Bronchial epithelial cell (primary cell): Measurements from ENCODE around the gene LUZP2. TPM values are rescaled to one million over a fixed set of nuclear protein-coding genes. Genes with fewer than 3 reads are reported as not detected.
A peak's percentile ranks its signal among the peaks of the same experiment; 100 is the strongest.

ENCODE experiments used
- DNase-seq: peaks from one replicate; pipeline ENCODE4 v3.0.0-alpha.2; 2010; ENCODE audit warnings: low read depth
- FAIRE-seq: peaks from 2 replicates; lab custom pipeline; 2011; peaks lifted over from hg19 to GRCh38; lab: Jason Lieb, UNC
- H3K27me3 ChIP-seq: 2 replicates; pipeline ENCODE4 v1.5.1; 2011; ENCODE audit warnings: low read length; ENCODE audit not compliant: control insufficient read depth, insufficient read depth
- H3K36me3 ChIP-seq: 2 replicates; pipeline ENCODE4 v1.5.1; 2011; ENCODE audit warnings: low read length; ENCODE audit not compliant: control insufficient read depth, insufficient read depth
- H3K4me3 ChIP-seq: 2 replicates; pipeline ENCODE4 v1.5.1; 2011; ENCODE audit warnings: mild to moderate bottlenecking, low read depth, low read length, control low read depth
- CTCF ChIP-seq: IDR thresholded peaks from 2 replicates; pipeline ENCODE4 v1.5.1; 2011; ENCODE audit warnings: mild to moderate bottlenecking, moderate library complexity, low read length, control low read depth, inconsistent platforms; ENCODE audit not compliant: insufficient read depth, severe bottlenecking
- total RNA-seq: library from RNA; depleted of rRNA; stranded (reverse); fragments of >200 nt; gene quantifications from 2 replicates; pipeline ENCODE4 v1.2.1, GENCODE V29; 2014

The LUZP2 gene
- total RNA-seq, 1 donor from 2014 or later = not detected

DNA sequence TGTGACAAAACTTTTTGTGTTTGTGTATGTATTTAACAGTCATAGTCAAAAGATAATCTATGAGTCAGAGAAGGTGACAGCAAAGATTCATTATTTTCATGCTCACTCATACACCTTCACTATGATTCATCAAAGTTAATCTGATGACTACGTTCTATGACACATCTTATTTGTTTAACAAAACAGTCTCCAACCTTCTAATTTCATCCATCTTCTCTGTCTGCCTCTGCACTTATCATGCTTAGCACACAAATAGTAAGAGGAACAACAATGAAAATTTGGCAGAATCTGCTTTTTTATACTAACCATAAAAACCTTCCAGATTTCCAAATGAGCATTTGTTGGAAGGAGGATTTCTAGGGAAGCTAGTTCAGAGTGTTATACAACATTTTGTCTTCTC is 568.9 kb downstream of the LUZP2 start:
- H3K4me3 ChIP-seq = no peak overlapping the region
- FAIRE-seq = no peak
- no peaks in the 10 kb centered on the region for H3K27me3 ChIP-seq
- peak; percentile 99 for DNase-seq
- TF ChIP-seq CTCF = no peak
- no peaks in the 10 kb centered on the region for H3K36me3 ChIP-seq

DNA sequence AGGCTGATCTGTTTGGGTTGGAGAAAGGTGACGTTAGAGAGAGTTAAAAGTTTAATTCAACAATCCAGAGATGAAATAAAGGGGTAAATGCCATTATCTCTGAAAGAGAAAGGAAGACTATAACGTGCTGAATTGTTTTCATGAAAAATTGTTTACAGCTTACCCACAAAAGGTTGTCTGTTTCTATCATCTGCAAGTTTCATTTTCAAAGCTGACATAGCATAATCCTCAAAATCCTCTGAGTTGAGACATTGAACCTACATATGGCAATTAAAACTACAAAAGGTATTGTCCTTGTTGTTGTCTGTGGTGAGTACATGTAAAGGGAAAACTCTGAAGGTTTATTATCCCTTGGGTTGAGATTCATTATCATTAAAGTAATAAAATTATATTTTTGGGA is 569.9 kb downstream of the LUZP2 start:
- no peak overlapping the region for H3K4me3 ChIP-seq
- TF ChIP-seq CTCF = no peak
- DNase-seq (no peak), FAIRE-seq (no peak)
- H3K36me3 ChIP-seq = no peaks in the 10 kb centered on the region
- no peaks in the 10 kb centered on the region for H3K27me3 ChIP-seq

GRCh38 chr11:25068451-25068850 is 571.6 kb downstream of the LUZP2 start:
- H3K36me3 ChIP-seq = no peaks in the 10 kb centered on the region
- FAIRE-seq (no peak), DNase-seq (peak; percentile 98)
- no peak for TF ChIP-seq CTCF
- no peak overlapping the region for H3K4me3 ChIP-seq
- H3K27me3 ChIP-seq = no peaks in the 10 kb centered on the region

DNA sequence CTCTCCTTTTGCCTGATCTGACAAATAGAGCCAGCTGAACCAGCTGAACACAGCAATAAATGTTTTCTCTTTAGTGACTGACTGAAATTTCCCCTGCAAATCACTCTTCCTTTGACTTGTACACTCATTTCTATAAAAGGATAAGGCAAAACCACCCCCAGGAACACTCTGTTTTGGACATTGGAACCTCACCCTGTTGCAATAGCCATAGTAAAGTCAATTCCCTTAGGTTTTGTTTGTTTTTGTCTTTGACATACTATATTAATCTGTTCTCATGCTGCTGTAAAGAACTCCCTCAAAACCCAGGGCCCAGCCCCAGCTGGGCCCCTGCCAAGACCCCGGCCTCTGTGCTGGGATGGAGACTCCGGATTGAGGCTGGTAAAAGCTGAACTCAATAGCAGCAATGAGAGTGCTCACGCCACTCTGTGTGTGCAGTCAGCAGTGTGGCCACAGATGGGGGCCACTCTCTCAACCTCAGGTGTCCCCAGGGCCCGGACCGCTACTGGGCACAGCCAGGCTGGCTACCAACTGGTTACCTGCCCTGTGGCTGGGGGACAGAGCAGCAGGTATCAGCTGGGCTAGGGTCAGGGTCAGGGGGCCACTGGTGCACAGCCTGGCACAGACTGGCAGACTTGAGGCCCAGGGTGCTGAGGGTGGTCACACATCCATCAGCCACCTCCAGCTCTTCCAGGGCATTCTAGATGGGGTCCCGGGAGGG is 597.4 kb downstream of the LUZP2 start:
- DNase-seq (no peak), FAIRE-seq (no peak)
- Histone ChIP-seq H3K27me3 (no peaks in the 10 kb centered on the region), H3K4me3 (no peak overlapping the region), H3K36me3 (no peaks in the 10 kb centered on the region)
- TF ChIP-seq CTCF = no peak

DNA sequence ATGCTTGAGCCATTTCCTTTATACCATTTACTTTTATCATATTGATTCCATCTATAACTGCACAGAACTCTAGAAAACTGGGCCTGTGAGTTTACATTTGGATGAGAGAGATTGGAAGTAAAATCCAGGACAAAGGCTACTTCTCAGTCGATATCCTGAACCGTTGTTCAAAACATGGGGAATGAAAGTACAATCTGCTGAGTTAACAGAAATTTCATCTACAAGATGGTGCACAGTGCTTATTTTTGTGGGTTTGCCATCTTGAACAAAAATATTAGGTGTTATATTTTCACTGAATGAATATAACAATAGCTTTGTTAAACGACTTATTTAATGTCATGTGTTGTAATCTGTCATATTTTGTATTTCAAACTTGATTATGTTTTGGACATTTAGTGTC is 622.6 kb downstream of the LUZP2 start:
- FAIRE-seq (no peak), DNase-seq (no peak)
- no peak for TF ChIP-seq CTCF

More for the DNA sequence above, 622.6 kb downstream of the LUZP2 start:
- Histone ChIP-seq H3K27me3 (no peaks in the 10 kb centered on the region), H3K4me3 (no peak overlapping the region), H3K36me3 (no peaks in the 10 kb centered on the region)
